Activated T-cell treated with anti-CD3 and anti-CD28 coated beads, Interleukin-2, amount 50 U/mL, for 4 hours (primary cell): ENCODE measurements around the gene KMT5B. TPM values are rescaled to one million over a fixed set of nuclear protein-coding genes. Genes with fewer than 3 reads are reported as not detected.

Experiments
- ATAC-seq, 2 donors: fragments of 200-7000 bp; cut with Tn5 transposase; one replicate each; pipeline ENCODE4 v1.10.0; 2021
- DNase-seq: peaks from one replicate; pipeline ENCODE4 v3.0.0-alpha.2; 2020
- H3K27me3 Mint-ChIP-seq: one replicate; pipeline ENCODE4 v1.8.0; 2021; ENCODE audit warnings: low read depth, mixed read lengths
- H3K36me3 Mint-ChIP-seq: one replicate; pipeline ENCODE4 v1.8.0; 2022; ENCODE audit warnings: mixed read lengths; ENCODE audit not compliant: insufficient read depth
- H3K4me1 Mint-ChIP-seq: one replicate; pipeline ENCODE4 v1.8.0; 2021; ENCODE audit warnings: low read depth, mixed read lengths
- H3K4me3 Mint-ChIP-seq: one replicate; pipeline ENCODE4 v1.8.0; 2021; ENCODE audit warnings: mild to moderate bottlenecking, moderate library complexity, mixed read lengths
- H3K9me3 Mint-ChIP-seq: one replicate; pipeline ENCODE4 v1.8.0; 2021; ENCODE audit warnings: mixed read lengths
- total RNA-seq, 3 donors: library from RNA; stranded (reverse); gene quantifications; one replicate each; pipeline ENCODE4 v1.2.1, GENCODE V29; 2021

Gene KMT5B
- total RNA-seq, 3 donors from 2014 or later, result 23.5 to 30.0 (median 25.7) TPM

DNA sequence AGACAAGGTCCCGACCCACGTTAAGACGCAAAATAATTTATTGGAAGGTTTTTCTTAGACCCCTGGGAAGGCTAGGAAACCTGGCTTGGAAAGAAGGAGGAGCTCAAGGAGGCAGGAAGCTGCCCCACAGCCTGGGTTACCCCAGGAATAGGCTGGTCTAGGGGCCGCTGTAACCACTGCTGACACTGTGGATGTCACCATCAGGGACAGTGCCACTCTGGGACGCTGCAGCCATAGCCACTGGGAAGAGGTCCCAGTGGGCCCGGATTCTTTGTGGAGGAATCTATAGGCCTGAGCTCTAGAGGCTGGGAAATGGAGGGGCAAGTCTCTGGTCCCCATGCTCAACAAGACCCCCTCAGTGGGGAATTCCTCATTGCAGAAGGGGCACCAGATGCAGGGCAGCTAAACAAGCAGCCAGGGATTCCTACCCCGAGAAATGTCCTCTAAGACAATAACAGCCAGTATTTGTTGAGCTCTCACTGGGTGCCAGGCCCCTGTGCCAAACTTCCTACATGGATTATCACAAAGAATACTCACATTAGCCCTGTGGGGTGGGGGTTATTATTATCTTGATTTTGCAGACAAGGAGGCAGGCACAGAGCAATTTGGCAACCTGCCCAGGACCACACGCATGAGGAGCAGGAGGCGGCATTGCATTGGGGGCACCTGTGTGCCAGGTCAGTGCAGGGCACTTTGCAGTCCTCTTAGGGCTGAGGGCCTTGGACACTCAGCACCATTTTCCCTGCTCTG lies 72.4 kb downstream of the KMT5B start:
- Mint-ChIP-seq H3K4me3 (no peak overlapping the region), H3K36me3 (no peaks in the 10 kb centered on the region), H3K9me3 (no peaks in the 10 kb centered on the region), H3K4me1 (peaks cover 10% of the 10 kb centered on the region), H3K27me3 (peaks cover 2% of the 10 kb centered on the region)
- DNase-seq (no peak), ATAC-seq (no peak)

DNA sequence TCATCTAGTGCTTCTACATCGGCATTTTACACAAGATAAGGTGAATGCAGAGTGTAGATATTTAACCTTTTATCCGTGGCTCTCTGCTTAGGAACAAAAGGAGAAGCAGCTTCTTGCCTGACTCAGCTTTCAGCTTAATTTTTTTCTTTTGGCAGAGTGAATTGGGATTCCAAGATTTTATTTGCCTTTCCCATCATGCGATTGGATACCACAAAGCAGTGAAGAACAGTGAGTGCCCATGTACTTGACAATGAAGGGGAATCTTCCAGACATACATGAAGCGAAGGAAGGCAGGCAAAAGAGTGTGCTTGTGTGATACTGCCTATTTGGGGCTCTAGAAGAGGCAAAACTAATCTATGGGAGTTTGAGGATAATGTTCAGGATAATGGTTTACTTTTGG lies 74.9 kb downstream of the KMT5B start:
- H3K27me3 Mint-ChIP-seq, result peaks cover 2% of the 10 kb centered on the region
- H3K4me3 Mint-ChIP-seq, result no peak overlapping the region
- DNase-seq (no peak), ATAC-seq (no peak)
- peaks cover 10% of the 10 kb centered on the region for H3K4me1 Mint-ChIP-seq
- H3K36me3 Mint-ChIP-seq, result no peaks in the 10 kb centered on the region
- no peaks in the 10 kb centered on the region for H3K9me3 Mint-ChIP-seq

DNA sequence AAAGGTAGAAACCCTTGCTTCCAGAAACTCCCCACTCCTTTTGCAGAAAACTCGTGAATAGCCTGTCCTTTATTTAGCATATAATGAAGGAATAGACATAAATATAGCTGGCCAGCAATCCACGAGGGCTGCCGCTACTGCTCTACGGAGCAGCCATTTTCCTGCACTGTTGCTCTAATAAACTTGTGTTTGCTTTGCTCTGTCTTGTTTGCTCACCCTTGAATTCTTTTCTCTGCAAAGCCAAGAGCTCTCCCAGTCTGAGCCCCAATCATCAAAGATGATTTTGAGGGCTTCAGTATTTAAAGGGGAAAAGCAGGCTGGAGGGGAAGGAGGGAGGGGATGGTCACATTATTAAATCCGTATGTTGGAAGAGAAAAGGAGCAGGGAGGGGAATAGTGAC lies 75.3 kb downstream of the KMT5B start:
- Mint-ChIP-seq H3K27me3 (peaks cover 2% of the 10 kb centered on the region), H3K4me1 (peaks cover 10% of the 10 kb centered on the region), H3K36me3 (no peaks in the 10 kb centered on the region), H3K9me3 (no peaks in the 10 kb centered on the region), H3K4me3 (no peak overlapping the region)
- ATAC-seq (no peak), DNase-seq (no peak)

DNA sequence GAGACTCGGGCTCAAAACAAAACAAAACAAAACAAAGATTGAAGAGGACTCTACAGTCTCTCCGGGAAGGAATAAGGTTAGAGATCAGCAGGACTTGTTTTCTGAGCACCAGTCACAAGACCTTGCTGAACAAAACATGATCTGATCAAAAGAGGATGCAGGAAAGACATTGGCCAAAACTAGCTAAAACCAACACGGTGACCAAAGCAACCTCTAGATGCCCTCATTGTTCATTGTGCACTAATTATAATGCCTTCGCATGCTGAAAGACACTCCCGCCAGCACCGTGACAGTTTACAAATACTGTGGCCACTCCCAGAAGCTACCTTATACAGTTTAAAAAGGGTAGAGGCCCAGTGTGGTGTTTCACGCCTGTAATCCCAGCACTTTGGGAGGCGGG lies 76.2 kb downstream of the KMT5B start:
- peaks cover 4% of the 10 kb centered on the region for H3K27me3 Mint-ChIP-seq
- no peak for ATAC-seq
- DNase-seq, result no peak
- H3K36me3 Mint-ChIP-seq, result peaks cover 2% of the 10 kb centered on the region
- H3K9me3 Mint-ChIP-seq, result peaks cover 4% of the 10 kb centered on the region
- H3K4me3 Mint-ChIP-seq, result no peak overlapping the region
- H3K4me1 Mint-ChIP-seq, result peaks cover 6% of the 10 kb centered on the region

DNA sequence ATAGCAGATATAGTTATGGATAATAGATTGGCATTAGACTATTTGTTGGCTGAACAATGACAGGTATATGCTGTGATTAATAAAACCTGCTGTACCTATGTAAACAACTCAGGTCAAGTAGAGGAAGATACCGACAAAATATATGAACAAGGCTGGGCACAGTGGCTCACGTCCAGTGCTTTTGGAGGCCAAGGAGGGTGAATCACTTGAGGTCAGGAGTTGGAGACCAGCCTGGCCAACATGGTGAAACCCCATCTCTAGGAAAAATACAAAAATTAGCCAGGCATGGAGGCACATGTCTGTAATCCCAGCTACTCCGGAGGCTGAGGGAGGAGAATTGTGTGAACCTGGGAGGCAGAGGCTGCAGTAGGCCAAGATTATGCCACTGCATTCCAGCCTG lies 77.9 kb downstream of the KMT5B start:
- ATAC-seq, result no peak
- H3K27me3 Mint-ChIP-seq, result peaks cover 4% of the 10 kb centered on the region
- H3K9me3 Mint-ChIP-seq, result peaks cover 5% of the 10 kb centered on the region
- DNase-seq, result no peak
- peaks cover 2% of the 10 kb centered on the region for H3K36me3 Mint-ChIP-seq
- no peaks in the 10 kb centered on the region for H3K4me1 Mint-ChIP-seq
- H3K4me3 Mint-ChIP-seq, result no peak overlapping the region

DNA sequence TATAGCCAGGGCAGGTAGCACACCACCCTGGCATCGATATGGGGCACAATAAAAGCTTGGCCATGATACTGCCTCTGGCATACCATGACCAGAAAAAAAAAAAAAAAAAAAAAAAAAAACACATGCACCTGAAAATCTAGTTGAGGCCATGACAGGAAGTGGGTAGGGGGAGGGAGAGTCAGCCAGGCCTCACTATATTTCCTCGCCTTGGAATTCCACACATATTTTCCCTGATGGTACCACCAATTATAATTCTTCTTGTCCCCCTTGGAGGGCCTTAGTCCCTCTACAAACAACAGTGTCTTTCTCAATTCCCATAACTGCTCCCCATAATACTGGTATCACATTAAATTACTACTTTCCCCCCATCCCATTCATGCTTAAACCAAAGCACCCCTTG lies 79.3 kb downstream of the KMT5B start:
- peaks cover 5% of the 10 kb centered on the region for H3K9me3 Mint-ChIP-seq
- DNase-seq (no peak), ATAC-seq (no peak)
- peaks cover 2% of the 10 kb centered on the region for H3K36me3 Mint-ChIP-seq
- H3K4me1 Mint-ChIP-seq, result no peaks in the 10 kb centered on the region
- H3K27me3 Mint-ChIP-seq, result peaks cover 16% of the 10 kb centered on the region
- no peak overlapping the region for H3K4me3 Mint-ChIP-seq

DNA sequence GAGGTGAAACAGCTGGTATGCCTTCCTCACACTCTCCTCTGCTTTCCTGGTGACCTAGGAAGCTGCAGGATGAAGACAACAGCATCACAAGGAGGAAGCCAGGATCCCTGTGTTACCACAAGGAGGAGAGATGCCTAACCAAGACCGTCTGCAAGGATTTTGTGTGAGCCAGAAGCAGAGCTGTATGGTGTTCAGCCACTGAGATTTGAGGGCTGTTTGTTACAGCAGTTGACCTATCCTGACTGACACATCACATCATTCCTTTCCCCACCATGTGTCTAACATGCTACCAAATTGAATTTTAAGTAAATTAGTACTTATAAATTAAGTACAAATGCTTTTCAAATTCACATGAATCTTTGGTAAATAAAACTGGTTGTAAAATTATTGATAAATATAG lies 83.0 kb downstream of the KMT5B start:
- no peak overlapping the region for H3K4me3 Mint-ChIP-seq
- no peaks in the 10 kb centered on the region for H3K4me1 Mint-ChIP-seq
- ATAC-seq, result no peak
- peaks cover 20% of the 10 kb centered on the region for H3K27me3 Mint-ChIP-seq
- H3K36me3 Mint-ChIP-seq, result peaks cover 2% of the 10 kb centered on the region
- no peak for DNase-seq
- peaks cover 5% of the 10 kb centered on the region for H3K9me3 Mint-ChIP-seq

DNA sequence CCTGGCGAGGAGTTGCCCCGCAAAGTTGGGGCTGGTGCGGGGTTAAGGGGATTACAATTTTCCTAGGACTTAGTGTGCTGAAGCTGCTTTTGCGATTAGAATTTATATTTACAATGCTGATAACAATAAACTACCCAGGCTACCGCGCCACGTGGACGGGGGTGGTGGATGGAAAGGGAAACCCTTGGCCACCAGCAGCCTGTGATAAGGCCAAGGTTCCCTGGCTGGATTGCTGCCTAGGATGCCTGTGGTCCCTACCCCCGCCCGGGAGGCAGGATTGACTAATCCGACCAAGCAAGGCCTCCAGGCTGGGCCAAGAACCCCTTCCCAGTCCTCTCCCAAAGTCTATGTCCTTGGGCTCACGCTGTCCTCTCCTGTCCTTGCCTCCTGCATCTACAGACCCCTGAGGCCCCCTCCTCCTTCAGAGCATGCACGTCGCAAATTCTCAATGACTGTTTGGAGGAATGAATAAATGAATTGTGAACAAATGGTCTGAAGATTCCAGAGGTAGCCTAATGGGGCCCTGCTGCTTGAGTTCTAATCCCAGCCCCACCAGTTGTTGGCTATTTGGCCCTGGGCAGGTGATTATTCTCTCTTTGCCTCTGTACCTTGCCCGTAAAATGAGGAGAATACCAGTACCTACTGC lies 84.3 kb downstream of the KMT5B start:
- Mint-ChIP-seq H3K4me1 (no peaks in the 10 kb centered on the region), H3K9me3 (peaks cover 5% of the 10 kb centered on the region), H3K4me3 (no peak overlapping the region), H3K36me3 (peaks cover 2% of the 10 kb centered on the region), H3K27me3 (peaks cover 18% of the 10 kb centered on the region)
- ATAC-seq, result no peak
- no peak for DNase-seq

DNA sequence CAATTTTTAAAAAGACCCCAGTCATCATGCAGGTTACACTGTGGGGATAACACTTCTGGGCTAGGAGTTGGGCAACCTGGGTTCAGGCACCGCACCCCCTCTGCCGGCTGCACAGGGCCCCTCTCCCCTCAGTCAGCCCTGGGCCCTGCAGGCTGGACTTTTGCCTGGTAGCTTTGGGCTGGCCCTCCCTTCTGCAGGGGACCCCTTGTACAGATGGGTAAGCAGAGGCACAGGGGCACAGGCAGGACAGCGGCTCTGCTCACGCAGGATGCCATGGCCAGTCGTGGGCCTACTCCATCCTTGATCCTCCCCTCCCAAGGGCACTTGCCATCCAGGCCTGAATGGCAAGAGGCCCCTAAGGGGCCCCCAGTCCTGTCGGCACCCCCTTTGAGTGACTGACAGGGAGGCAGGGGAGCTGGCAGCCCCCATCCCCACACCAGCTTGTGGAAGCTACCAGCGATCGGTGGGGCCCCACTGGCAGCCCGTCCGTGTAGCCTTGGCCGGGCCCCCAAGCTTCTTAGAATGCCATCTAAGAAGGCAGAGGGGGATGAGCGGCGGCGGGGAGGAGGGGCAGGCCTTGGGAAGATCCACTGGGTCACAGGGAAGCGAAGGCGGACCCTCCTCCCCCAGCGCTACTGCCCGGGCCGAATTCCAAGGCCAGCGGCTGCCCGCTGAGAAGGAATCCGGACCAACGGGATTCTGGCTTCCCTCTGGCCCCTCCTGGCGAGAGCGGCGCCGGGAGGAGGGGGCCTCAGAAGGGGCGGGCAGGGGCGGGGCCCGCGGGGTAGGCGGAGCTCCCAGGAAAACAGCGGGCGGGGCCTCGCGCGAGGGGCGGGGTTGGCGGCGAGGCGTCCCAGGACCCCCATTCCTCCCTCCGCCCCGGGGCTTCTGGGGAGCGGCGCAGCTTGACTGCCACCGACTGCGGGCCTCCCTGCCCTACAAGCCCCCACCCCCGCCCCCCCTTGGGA lies 85.1 kb downstream of the KMT5B start:
- Mint-ChIP-seq H3K9me3 (peaks cover 5% of the 10 kb centered on the region), H3K4me3 (no peak overlapping the region), H3K36me3 (peaks cover 2% of the 10 kb centered on the region), H3K4me1 (no peaks in the 10 kb centered on the region), H3K27me3 (peaks cover 18% of the 10 kb centered on the region)
- DNase-seq, result no peak
- no peak for ATAC-seq

DNA sequence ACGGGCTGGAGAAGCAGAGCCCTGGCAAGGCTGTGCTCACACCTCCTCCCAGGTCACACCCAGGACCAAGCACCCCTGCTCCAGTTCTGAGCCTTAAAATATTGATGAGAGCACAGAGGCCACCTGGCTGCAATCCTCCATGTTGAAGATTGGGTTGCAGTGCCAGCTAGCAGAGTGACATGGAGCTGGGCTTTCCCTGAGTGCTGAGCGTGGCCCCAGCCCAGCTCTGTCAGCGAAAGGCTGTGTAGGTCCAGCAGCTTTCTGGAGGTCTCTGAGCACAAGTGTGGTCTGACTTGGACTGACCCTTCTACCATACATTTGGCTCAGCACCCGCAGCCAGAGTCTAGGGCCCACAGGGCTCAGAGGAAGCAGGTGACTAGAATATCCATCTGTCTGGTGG lies 87.9 kb downstream of the KMT5B start:
- ATAC-seq, result no peak
- Mint-ChIP-seq H3K27me3 (peaks cover 16% of the 10 kb centered on the region), H3K9me3 (no peaks in the 10 kb centered on the region), H3K36me3 (no peaks in the 10 kb centered on the region), H3K4me1 (peaks cover 3% of the 10 kb centered on the region), H3K4me3 (no peak overlapping the region)
- DNase-seq, result no peak

DNA sequence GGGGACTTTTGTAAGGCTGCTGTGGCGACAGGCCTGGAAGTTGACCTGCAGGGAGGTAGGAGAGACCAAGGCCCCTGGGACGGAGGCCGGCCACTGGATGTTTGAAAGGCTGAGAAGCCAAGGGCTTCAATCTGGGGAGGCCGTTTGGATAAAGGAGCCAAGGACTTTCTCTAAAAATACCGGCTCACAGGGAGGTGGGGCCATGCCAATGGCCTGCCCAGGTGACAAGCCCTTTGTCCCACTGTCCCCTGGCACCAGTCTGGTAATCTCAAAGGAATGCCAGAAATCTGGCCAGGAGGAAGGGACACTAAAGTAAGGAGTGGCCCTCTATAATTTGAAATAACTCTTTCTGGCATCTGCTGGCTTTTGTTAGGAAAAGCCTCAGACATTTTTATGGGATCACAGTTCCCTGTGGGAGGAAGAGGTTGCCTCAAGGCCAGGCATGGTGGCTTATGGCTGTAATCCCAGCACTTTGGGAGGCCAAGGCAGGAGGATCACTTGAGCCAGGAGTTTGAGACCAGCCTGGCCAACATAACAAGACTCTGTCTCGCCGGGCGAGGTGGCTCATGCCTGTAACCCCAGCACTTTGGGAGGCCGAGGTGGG lies 90.1 kb downstream of the KMT5B start:
- peaks cover 1% of the 10 kb centered on the region for H3K27me3 Mint-ChIP-seq
- H3K36me3 Mint-ChIP-seq, result no peaks in the 10 kb centered on the region
- peaks cover 7% of the 10 kb centered on the region for H3K4me1 Mint-ChIP-seq
- no peaks in the 10 kb centered on the region for H3K9me3 Mint-ChIP-seq
- DNase-seq, result no peak
- no peak for ATAC-seq
- no peak overlapping the region for H3K4me3 Mint-ChIP-seq

DNA sequence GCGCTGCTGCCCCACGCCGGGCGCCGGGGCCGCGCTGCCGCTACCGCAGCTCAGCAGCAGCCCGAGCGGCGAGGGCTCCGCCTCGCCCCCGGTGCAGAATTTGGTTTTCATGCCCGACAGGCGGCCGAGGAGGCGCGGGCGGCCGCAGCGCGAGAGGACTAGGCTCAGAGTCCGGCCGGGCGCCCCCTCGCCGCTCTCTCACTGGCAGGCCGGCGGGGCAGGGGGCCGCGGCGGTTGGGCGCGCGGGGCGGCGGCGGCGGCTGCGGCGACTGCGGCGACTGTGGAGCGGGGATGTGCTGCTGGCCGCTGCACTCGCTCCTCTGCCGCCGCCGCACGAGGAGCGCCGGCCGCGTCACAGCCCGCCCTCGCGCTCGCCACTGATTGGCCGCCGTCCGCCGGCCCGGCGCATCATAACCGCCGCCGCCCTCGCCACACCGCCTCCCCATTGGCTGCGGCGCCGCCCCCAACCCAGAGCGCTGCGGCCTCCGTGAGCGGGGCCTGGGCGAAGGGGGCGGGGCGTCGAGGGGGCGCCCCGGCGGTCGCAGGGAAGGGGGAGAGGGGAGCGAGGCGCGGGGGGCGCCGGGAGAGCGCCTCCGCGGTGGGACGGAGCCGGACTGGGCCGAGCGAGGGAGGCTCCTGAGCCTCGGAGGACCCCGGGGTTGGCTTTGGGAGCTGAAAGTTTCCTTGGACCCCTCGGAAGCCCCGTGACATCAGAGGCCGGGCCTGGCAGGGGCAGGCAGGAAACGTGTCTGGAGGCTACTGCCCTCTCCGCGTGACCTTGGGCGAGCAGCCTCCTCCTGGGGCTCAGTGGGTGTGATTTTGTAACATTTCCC lies 91.8 kb downstream of the KMT5B start, which contains the start of gene CHKA:
CHKA (minus strand) TSS at position 322 of the 833 bp plus-strand sequence; CDS start at position 111, 211 bp downstream.
- H3K9me3 Mint-ChIP-seq, result no peaks in the 10 kb centered on the region
- no peaks in the 10 kb centered on the region for H3K36me3 Mint-ChIP-seq
- ATAC-seq, result peak; percentile 93 to 96
- H3K27me3 Mint-ChIP-seq, result no peaks in the 10 kb centered on the region
- peaks cover 7% of the 10 kb centered on the region for H3K4me1 Mint-ChIP-seq
- DNase-seq, result peak; percentile 83
- peak within 1 kb of the TSS; percentile 74 for H3K4me3 Mint-ChIP-seq

DNA sequence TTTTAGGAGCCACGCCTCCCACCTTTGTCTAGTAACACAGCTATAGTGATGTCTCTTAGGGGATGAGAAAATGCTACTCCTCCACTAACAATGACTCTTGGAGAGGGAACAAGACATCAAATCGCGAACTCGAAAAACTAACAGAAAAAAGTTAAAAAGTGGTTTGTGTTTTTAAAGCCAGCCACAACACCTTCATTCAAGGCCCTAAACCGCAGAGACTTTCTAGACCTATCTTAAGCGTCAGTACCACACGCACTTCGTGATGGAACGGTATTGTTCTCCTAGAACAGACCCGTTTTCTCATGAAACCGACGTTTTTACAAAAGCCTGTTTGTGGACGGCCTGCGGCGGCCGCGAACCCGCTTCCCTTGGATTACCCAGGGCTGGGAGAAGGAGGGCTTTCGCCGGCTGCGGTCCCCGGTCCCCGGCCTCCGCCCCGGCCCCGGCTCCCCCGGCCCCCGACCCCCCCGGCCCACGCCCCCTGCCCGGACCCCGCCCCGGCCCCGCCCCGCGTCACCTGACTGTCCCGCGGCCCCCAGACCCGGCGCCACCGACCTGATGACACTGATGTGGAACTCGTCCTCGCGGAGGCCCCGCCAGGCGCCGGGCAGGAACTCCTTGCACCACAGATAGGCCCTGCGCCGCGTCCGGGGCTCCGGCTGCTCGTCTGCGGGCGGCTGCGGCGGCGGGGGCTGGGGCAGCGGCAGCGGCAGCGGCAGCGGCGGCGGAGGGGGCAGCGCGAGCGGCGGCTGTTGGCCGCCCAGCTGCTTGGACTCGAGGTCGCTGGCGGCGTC lies 92.6 kb downstream of the KMT5B start:
- Mint-ChIP-seq H3K4me1 (peaks cover 7% of the 10 kb centered on the region), H3K27me3 (no peaks in the 10 kb centered on the region), H3K9me3 (no peaks in the 10 kb centered on the region), H3K4me3 (peak overlapping the region; percentile 73), H3K36me3 (no peaks in the 10 kb centered on the region)
- peak; percentile 17 to 36 for ATAC-seq
- DNase-seq, result peak; percentile 21
